Activated CD4-positive, alpha-beta T cell treated with anti-CD3 and anti-CD28 coated beads, Interleukin-2, amount 50 U/mL, for 4 hours (primary cell): ENCODE measurements around the gene C5AR2.
A peak's percentile ranks its signal among the peaks of the same experiment; 100 is the strongest.
"Not testable (repeated sequence)": the region's sequence is repeated elsewhere in the genome, so short reads cannot be mapped to it uniquely, and the experiment has no call there.

Source experiments
- DNase-seq, 2 experiments: peaks; one replicate each; pipeline ENCODE4 v3.0.0-alpha.2; 2020

C5AR2 gene

GRCh38 chr19:47324502-47324901 is 7.5 kb upstream of the C5AR2 start:
- no peak for DNase-seq

DNA sequence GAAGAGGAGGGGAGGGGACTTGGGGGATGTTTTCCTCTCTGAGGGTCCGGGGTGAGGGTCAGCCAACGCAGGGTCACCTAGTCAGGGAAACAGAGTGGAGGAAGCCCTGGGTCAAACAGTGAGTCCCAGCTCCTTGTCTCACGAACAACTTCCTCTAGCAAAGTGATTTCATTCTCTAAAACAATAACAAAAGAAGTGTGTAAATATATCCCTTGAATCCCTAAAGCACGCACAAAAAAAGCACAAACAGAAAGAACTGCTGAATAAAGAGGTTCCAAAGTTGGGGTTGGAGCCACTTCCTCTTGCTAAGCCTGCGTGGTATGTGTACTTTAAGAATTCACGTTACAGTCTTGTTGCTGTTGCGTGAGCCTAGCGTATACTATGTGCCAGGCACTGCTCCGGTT is 1.5 kb upstream of the C5AR2 start:
- DNase-seq, result no peak

DNA sequence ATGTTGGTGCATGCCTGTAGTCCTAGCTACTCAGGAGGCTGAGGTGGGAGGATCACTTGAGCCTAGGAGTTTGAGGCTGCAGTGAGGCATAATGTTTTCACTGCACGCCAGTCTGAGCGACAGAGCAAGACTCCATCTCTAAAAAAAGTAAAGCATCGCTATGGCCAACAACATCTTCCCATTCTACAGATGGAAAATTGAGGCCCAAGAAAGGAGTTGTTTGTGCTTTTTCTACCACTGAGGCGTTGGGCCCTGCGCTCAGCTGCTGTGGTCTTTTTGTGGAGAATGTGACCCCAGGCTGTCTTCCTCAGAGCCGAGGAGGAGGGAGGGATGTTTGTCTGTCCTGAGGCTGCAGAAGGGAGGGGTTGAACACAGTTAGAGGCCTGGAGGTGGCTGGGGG is 485 bp upstream of the C5AR2 start:
- no peak for DNase-seq

- DNase-seq, result not testable (repeated sequence)
These were observed 5.1 kb downstream of the C5AR2 start for GRCh38 chr19:47336765-47337718.

- no peak for DNase-seq
These were observed 7.4 kb downstream of the C5AR2 start for GRCh38 chr19:47339196-47339880.

GRCh38 chr19:47340477-47341208 is 8.7 kb downstream of the C5AR2 start:
- no peak for DNase-seq

GRCh38 chr19:47341734-47342133 is 9.8 kb downstream of the C5AR2 start:
- DNase-seq, result no peak

DNA sequence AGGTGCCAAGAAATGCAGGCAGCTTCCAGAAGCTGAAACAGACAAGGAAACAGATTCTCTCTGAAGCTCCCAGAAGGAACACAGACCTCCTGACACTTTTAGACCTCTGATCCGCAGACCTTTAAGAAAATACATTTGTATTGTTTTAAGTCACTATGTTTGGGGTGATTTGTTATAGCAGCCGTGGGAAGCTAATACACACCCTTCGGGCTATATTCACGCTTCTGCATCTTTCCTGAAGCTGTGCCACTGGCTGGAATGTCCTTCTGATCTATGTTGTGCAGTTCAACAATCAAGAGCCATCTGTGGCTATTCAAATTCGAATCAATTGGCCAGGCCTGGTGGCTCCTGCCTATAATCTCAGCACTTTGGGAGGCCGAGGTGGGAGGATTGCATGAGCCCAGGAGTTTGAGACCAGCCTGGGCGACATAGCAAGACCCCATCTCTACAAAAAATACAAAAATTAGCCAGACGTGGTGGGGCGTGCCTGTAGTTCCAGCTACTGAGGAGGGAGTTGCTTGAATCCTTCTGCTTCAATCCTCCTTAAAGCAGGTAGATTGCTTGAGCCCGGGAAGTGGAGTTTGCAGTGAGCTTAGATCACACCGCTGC is 11.3 kb downstream of the C5AR2 start:
- DNase-seq, result no peak

DNA sequence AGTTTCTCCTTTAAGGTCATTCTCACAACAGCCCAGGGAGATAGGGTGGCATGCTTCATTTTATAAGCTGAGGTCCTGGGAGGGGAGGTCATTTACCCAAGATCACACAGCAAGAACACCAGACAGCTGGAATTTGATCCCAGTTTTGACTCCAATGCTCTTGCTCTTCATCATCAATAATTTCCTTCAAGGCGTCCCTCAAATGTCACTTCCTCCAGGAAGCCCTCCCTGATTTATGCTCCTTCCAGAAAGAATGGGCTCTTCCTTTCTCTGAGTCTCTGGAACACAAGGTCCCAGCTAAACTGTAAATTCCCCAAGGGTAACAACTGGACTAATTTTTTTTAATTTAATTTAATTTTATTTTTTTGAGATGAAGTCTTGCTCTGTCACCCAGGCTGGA is 12.4 kb downstream of the C5AR2 start:
- DNase-seq, result no peak

DNA sequence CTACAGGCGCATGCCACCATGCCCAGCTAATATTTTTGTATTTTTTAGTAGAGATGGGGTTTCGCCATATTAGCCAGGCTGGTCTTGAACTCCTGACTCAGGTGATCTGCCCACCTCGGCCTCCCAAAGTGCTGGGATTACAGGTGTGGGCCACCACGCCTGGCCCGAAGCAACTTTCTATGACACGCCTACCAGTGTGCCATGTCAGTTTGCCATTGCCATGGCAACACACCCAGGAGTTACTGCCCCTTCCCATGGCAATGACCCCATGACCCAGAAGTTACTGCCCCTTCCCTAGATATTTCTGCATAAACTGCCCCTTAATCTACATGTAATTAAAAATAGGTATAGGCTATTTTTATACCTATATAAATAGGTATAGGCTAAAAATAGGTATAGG is 14.0 kb downstream of the C5AR2 start:
- DNase-seq, result not testable (repeated sequence)

GRCh38 chr19:47348819-47349795 is 17.1 kb downstream of the C5AR2 start, which contains the start of gene DHX34:
TSS of gene DHX34 (plus strand) at chr19:47349315. CDS start at chr19:47353031, 3,716 bp downstream.
- peak; percentile 99 for DNase-seq

DNA sequence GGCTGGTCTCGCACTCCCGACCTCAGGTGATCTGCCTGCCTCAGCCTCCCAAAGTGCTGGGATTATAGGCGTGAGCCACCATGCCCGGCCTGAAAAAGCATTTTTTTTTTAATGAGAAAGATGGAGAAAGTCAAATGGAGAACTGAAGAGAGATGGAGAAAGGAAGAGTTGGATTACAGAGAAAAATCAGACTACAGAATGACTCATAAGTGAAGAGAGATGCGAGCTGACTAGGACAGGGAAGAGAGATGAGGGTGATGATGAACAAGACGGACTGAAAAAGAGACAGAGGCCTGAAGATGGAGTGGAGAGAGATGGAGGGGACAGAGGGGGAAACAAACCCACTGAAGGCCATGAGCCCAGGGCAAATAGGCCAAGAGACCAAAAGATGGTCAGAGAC is 18.7 kb downstream of the C5AR2 start:
- no peak for DNase-seq

- DNase-seq, result no peak
These were observed 19.6 kb downstream of the C5AR2 start for GRCh38 chr19:47351548-47351947.

DNA sequence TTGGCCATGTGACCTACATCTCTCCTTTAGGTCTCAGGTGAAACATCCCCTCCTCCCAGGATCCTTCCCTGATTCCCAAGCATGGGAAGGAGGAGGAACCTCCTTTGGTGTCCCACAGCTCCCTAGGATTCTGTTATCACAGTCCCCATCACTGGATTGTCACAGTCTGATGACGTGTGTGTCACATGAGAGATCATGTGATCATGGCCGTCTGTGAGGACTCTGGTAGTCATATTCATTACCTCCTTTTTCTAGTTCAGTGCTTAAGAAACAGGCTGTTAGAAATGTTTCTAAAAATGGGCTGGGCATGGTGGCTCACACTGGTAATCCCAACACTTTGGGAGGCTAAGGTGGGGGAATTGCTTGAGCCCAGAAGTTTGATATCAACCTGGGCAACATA is 20.1 kb downstream of the C5AR2 start:
- DNase-seq, result no peak

GRCh38 chr19:47353307-47353712 is 21.3 kb downstream of the C5AR2 start:
- no peak for DNase-seq

- DNase-seq, result no peak
These were observed 24.9 kb downstream of the C5AR2 start for GRCh38 chr19:47356900-47357299.

GRCh38 chr19:47357788-47358680 is 26.1 kb downstream of the C5AR2 start:
- no peak for DNase-seq

DNA sequence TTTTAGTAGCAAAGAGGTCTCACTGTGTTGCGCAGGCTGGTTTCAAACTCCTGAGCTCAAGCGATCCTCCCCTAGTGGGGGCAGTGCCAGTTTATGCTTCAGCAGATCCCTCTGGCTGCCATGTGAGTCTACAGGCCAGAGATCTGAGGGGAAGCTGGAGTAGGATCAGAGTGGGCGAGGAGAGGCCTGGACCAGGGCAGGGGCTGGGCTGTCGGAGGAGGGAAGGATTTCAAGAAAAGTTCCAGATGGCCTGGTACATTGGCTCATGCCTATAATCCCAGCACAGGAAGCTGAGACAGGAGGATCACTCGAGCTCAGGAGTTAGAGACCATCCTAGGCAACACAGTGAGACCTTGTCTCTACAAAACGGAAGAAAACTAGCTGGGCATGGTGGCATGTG is 27.0 kb downstream of the C5AR2 start:
- DNase-seq, result no peak

- no peak for DNase-seq
These were observed 30.3 kb downstream of the C5AR2 start for GRCh38 chr19:47362321-47362720.

DNA sequence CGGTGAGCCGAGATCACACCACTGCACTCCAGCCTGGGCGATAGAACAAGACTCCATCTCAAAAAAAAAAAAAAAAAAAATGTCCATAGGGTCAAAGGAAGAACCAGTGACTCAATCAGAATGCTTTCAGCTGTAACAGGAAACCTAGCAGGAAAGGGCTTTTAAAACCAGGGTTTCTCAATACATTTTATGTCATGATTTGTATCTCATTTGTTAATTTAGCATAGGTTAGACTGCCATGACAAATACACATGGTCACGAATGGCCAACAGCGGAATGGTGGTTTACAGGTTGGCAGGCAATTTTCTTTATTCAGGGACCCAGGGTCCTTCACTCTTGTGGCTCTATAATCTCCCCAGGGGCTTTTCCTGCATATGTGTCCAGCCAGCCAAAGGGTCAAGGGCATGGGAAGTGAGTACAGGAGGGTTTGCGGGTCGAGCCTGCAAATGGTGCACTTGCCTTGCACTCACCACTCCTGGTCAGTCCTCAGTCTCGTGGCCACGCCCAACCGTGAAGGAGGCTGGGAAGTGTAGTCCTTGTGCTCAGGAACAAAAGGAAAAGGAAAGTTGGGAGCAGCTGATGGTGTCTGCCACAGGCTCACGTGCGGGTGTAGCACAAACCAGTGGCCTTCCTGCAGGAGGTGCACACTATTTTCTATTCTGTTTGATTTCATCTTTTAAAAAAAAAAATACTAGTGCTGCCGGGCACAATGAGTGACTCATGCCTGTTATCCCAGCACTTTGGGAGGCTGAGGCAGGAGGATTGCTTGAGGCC is 32.0 kb downstream of the C5AR2 start:
- no peak for DNase-seq
